ENCODE data around the gene SLC25A21.

Gene SLC25A21

DNA sequence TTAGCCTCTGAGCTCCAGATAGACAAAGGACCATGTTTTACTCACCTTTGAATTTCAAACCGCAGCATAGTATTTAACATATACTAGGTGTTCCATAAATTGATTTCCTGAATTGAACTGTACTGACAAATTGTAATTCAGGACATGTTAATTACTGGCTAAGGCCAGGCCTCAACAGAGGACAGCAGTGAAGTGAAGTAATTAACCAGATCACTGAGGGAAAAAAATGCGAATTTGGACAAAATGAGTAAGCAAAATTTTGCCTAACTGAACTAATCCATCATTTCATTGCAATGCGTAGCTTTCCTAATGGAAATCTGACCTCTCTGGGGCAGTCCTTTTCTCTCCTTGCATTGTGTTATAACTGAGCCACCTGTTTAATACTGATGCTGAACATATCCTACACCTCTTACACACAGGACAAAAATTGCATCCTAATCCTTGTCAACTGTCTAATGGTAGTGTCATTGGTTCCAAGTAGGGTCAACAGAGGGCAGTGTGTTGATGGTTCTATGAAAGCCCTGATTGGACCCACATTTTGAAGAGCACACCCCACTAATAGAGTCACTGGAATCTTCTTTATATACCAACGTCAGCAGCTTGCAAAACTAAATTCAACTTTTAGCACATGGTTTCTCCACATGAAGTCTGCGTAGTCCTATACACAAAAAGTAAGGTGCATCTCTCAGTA is 148.4 kb downstream of the SLC25A21 start:
- H3K27ac ChIP-seq (ENCODE audit: low read depth, low read length) = no peak overlapping the region
- no peak overlapping the region for H3K4me2 ChIP-seq (ENCODE audit: low read length)
- H3K9me3 ChIP-seq (ENCODE audit: control insufficient read depth, insufficient read depth, low read length) = no peaks in the 10 kb centered on the region
- no peaks in the 10 kb centered on the region for H3K27me3 ChIP-seq (ENCODE audit: control insufficient read depth, low read length)
- TF ChIP-seq EZH2phosphoT487 (IDR thresholded peaks at IDR 0.05; ENCODE audit: borderline replicate concordance, low read length) (no peak), CTCF (IDR thresholded peaks at IDR 0.05; ENCODE audit: low read depth, low read length, poor library complexity, severe bottlenecking) (peak; percentile 19)
- no peaks in the 10 kb centered on the region for H3K4me1 ChIP-seq (ENCODE audit: control insufficient read depth, low read length)
- no peaks in the 10 kb centered on the region for H3K9me2 ChIP-seq (replicated peaks; ENCODE audit: control insufficient read depth, low read length)
- H3K36me3 ChIP-seq (ENCODE audit: control insufficient read depth, low read length) = no peaks in the 10 kb centered on the region
- no peaks in the 10 kb centered on the region for H4K20me1 ChIP-seq (ENCODE audit: control insufficient read depth, insufficient read depth, low read depth, low read length)
- no peaks in the 10 kb centered on the region for H3K79me2 ChIP-seq (ENCODE audit: control insufficient read depth, low read length)
- H3F3A ChIP-seq (ENCODE audit: control insufficient read depth, insufficient read depth) = no peaks in the 10 kb centered on the region
- no peak overlapping the region for H3K4me3 ChIP-seq (ENCODE audit: low read length)

- no peaks in the 10 kb centered on the region for H3K4me1 ChIP-seq (ENCODE audit: control insufficient read depth, low read length)
- H3K4me3 ChIP-seq (ENCODE audit: low read length) = no peak overlapping the region
- H3K4me2 ChIP-seq (ENCODE audit: low read length) = no peak overlapping the region
Measured at GRCh38 chr14:37021390-37021789, 151.0 kb downstream of the SLC25A21 start.

GRCh38 chr14:37019488-37019887 is 152.9 kb downstream of the SLC25A21 start:
- H3K9me2 ChIP-seq (replicated peaks; ENCODE audit: control insufficient read depth, low read length) = no peaks in the 10 kb centered on the region
- no peaks in the 10 kb centered on the region for H3K79me2 ChIP-seq (ENCODE audit: control insufficient read depth, low read length)
- H3K27me3 ChIP-seq (ENCODE audit: control insufficient read depth, low read length) = no peaks in the 10 kb centered on the region
- H3K27ac ChIP-seq (ENCODE audit: low read depth, low read length) = no peak overlapping the region
- no peaks in the 10 kb centered on the region for H3K36me3 ChIP-seq (ENCODE audit: control insufficient read depth, low read length)
- no peaks in the 10 kb centered on the region for H4K20me1 ChIP-seq (ENCODE audit: control insufficient read depth, insufficient read depth, low read depth, low read length)
- TF ChIP-seq EZH2phosphoT487 (IDR thresholded peaks at IDR 0.05; ENCODE audit: borderline replicate concordance, low read length) = no peak
- TF ChIP-seq CTCF (IDR thresholded peaks at IDR 0.05; ENCODE audit: low read depth, low read length, poor library complexity, severe bottlenecking) = no peak
- peaks cover 3% of the 10 kb centered on the region; the same call in 1 of the 2 replicates for H3K9me3 ChIP-seq (ENCODE audit: control insufficient read depth, insufficient read depth, low read length)
- no peak overlapping the region for H3K4me2 ChIP-seq (ENCODE audit: low read length)
- H3F3A ChIP-seq (ENCODE audit: control insufficient read depth, insufficient read depth) = no peaks in the 10 kb centered on the region
- H3K4me1 ChIP-seq (ENCODE audit: control insufficient read depth, low read length) = no peaks in the 10 kb centered on the region
- H3K4me3 ChIP-seq (ENCODE audit: low read length) = no peak overlapping the region

More at GRCh38 chr14:37021390-37021789, 151.0 kb downstream of the SLC25A21 start:
- no peaks in the 10 kb centered on the region for H3K27me3 ChIP-seq (ENCODE audit: control insufficient read depth, low read length)
- peaks cover 3% of the 10 kb centered on the region; the same call in 1 of the 2 replicates for H3K9me3 ChIP-seq (ENCODE audit: control insufficient read depth, insufficient read depth, low read length)
- H3K79me2 ChIP-seq (ENCODE audit: control insufficient read depth, low read length) = no peaks in the 10 kb centered on the region
- no peak overlapping the region for H3K27ac ChIP-seq (ENCODE audit: low read depth, low read length)
- H3K9me2 ChIP-seq (replicated peaks; ENCODE audit: control insufficient read depth, low read length) = no peaks in the 10 kb centered on the region
- H4K20me1 ChIP-seq (ENCODE audit: control insufficient read depth, insufficient read depth, low read depth, low read length) = no peaks in the 10 kb centered on the region
- TF ChIP-seq EZH2phosphoT487 (IDR thresholded peaks at IDR 0.05; ENCODE audit: borderline replicate concordance, low read length) (no peak), CTCF (IDR thresholded peaks at IDR 0.05; ENCODE audit: low read depth, low read length, poor library complexity, severe bottlenecking) (no peak)
- no peaks in the 10 kb centered on the region for H3K36me3 ChIP-seq (ENCODE audit: control insufficient read depth, low read length)
- H3F3A ChIP-seq (ENCODE audit: control insufficient read depth, insufficient read depth) = no peaks in the 10 kb centered on the region

Measured in DOHH2 (cell line).